Glutamatergic neuron (in vitro differentiated cells): ENCODE measurements around the gene BMP2K. TPM values are rescaled to one million over a fixed set of nuclear protein-coding genes. Genes with fewer than 3 reads are reported as not detected.
A peak's percentile ranks its signal among the peaks of the same experiment; 100 is the strongest.

ENCODE experiments used
- DNase-seq: peaks from one replicate; pipeline ENCODE4 v3.0.0; 2022
- H3K27ac Mint-ChIP-seq: one replicate; pipeline ENCODE4 v1.8.0; 2020; ENCODE audit warnings: mild to moderate bottlenecking, mixed read lengths, inconsistent platforms; ENCODE audit not compliant: unreplicated experiment
- H3K27me3 Mint-ChIP-seq: one replicate; pipeline ENCODE4 v1.8.0; 2020; ENCODE audit warnings: mild to moderate bottlenecking, moderate library complexity, mixed read lengths, inconsistent platforms; ENCODE audit not compliant: unreplicated experiment
- H3K36me3 Mint-ChIP-seq: one replicate; pipeline ENCODE4 v1.8.0; 2020; ENCODE audit warnings: mild to moderate bottlenecking, mixed read lengths, inconsistent platforms; ENCODE audit not compliant: unreplicated experiment
- H3K4me1 Mint-ChIP-seq: one replicate; pipeline ENCODE4 v1.8.0; 2020; ENCODE audit warnings: mild to moderate bottlenecking, low read depth, mixed read lengths, inconsistent platforms; ENCODE audit not compliant: unreplicated experiment
- H3K4me3 Mint-ChIP-seq: one replicate; pipeline ENCODE4 v1.8.0; 2020; ENCODE audit warnings: mild to moderate bottlenecking, mixed read lengths, inconsistent platforms; ENCODE audit not compliant: unreplicated experiment
- H3K9me3 Mint-ChIP-seq: one replicate; pipeline ENCODE4 v1.8.0; 2020; ENCODE audit warnings: mild to moderate bottlenecking, moderate library complexity, mixed read lengths, inconsistent platforms; ENCODE audit not compliant: unreplicated experiment
- CTCF ChIP-seq: fragments of 200-600 bp; sonication (generic); IDR thresholded peaks from one replicate; pipeline ENCODE4 v1.5.0; 2021; ENCODE audit not compliant: partially characterized antibody, unreplicated experiment
- long read RNA-seq: library from polyadenylated mRNA; unstranded; transcript quantifications from one replicate; pipeline ENCODE4 v2.0.0, GENCODE V29; 2020; ENCODE audit not compliant: unreplicated experiment
- total RNA-seq: library from RNA; stranded (reverse); fragmentation: NEBNext Ultra II Directional; extraction: Animal tissue kit (Norgen Biotek cat#: 25700); gene quantifications from one replicate; pipeline ENCODE4 v1.2.1, GENCODE V29; 2021; ENCODE audit not compliant: unreplicated experiment

BMP2K gene
- total RNA-seq = 13.6 TPM
- long read RNA-seq = 0 reads

GRCh38 chr4:78776079-78776728 lies at the start of gene BMP2K:
Gene BMP2K (plus strand): TSS chr4:78776350. CDS start chr4:78776544, 194 bp downstream.
- H3K36me3 Mint-ChIP-seq = no peaks in the 10 kb centered on the region
- peaks cover 6% of the 10 kb centered on the region for H3K9me3 Mint-ChIP-seq
- peaks cover 6% of the 10 kb centered on the region for H3K27me3 Mint-ChIP-seq
- peaks cover 5% of the 10 kb centered on the region for H3K4me1 Mint-ChIP-seq
- DNase-seq = peak; percentile 86
- H3K4me3 Mint-ChIP-seq = peak within 1 kb of the TSS; percentile 96
- TF ChIP-seq CTCF = no peak
- H3K27ac Mint-ChIP-seq = peak within 1 kb of the TSS; percentile 88

- H3K27ac Mint-ChIP-seq = no peak overlapping the region
- H3K36me3 Mint-ChIP-seq = no peaks in the 10 kb centered on the region
- H3K9me3 Mint-ChIP-seq = no peaks in the 10 kb centered on the region
- H3K27me3 Mint-ChIP-seq = no peaks in the 10 kb centered on the region
- H3K4me3 Mint-ChIP-seq = no peak overlapping the region
- H3K4me1 Mint-ChIP-seq = no peaks in the 10 kb centered on the region
- no peak for DNase-seq
- TF ChIP-seq CTCF = no peak
These were observed 49.6 kb upstream of the BMP2K start for GRCh38 chr4:78726546-78726945.

- Mint-ChIP-seq H3K9me3 (no peaks in the 10 kb centered on the region), H3K27me3 (no peaks in the 10 kb centered on the region), H3K4me1 (no peaks in the 10 kb centered on the region), H3K27ac (no peak overlapping the region), H3K36me3 (no peaks in the 10 kb centered on the region), H3K4me3 (no peak overlapping the region)
- no peak for TF ChIP-seq CTCF
- no peak for DNase-seq
These were observed 43.6 kb upstream of the BMP2K start for GRCh38 chr4:78732332-78733104.

- no peak for TF ChIP-seq CTCF
- H3K4me1 Mint-ChIP-seq = no peaks in the 10 kb centered on the region
- H3K27me3 Mint-ChIP-seq = no peaks in the 10 kb centered on the region
- no peak for DNase-seq
- no peak overlapping the region for H3K4me3 Mint-ChIP-seq
- H3K36me3 Mint-ChIP-seq = no peaks in the 10 kb centered on the region
- no peak overlapping the region for H3K27ac Mint-ChIP-seq
- no peaks in the 10 kb centered on the region for H3K9me3 Mint-ChIP-seq
These were observed 41.5 kb upstream of the BMP2K start for GRCh38 chr4:78734441-78735162.
